ENCODE data around the gene REPS1. TPM values are rescaled to one million over a fixed set of nuclear protein-coding genes. Genes with fewer than 3 reads are reported as not detected.

REPS1 gene
- total and polyA plus RNA-seq, 9 donors, result 20.4 to 65.6 (median 41.0) TPM

GRCh38 chr6:139007428-139007827 is 19.4 kb upstream of the REPS1 start:
- intact Hi-C loops (cut with DNase I), result no loop called here
- H3K4me3 ChIP-seq, result no peak overlapping the region
- H3K9me3 ChIP-seq, result no peaks in the 10 kb centered on the region
- TF ChIP-seq EP300 (IDR thresholded peaks at IDR 0.05) (no peak), CTCF (IDR thresholded peaks at IDR 0.05) (no peak), POLR2A (IDR thresholded peaks at IDR 0.05) (no peak)
- no peak overlapping the region for H3K27ac ChIP-seq
- H3K27me3 ChIP-seq, result no peaks in the 10 kb centered on the region
- no peaks in the 10 kb centered on the region for H3K4me1 ChIP-seq (ENCODE audit: insufficient read depth)
- DNase-seq, result no peak
- no peaks in the 10 kb centered on the region for H3K36me3 ChIP-seq
- WGBS, 3 donors, result 95 to 100% (median 96%) methylated on average over 1 of the region's 1 CpG

GRCh38 chr6:139006477-139006876 is 18.4 kb upstream of the REPS1 start:
- H3K4me3 ChIP-seq, result no peak overlapping the region
- H3K9me3 ChIP-seq, result no peaks in the 10 kb centered on the region
- WGBS, 3 donors, result 35 to 40% (median 39%) methylated on average over 3 of the region's 3 CpGs
- intact Hi-C loops (cut with DNase I), result no loop called here
- H3K27me3 ChIP-seq, result no peaks in the 10 kb centered on the region
- H3K4me1 ChIP-seq (ENCODE audit: insufficient read depth), result no peaks in the 10 kb centered on the region
- DNase-seq, result no peak
- H3K36me3 ChIP-seq, result no peaks in the 10 kb centered on the region
- TF ChIP-seq CTCF (IDR thresholded peaks at IDR 0.05), result no peak
- no peak for TF ChIP-seq POLR2A (IDR thresholded peaks at IDR 0.05)
- TF ChIP-seq EP300 (IDR thresholded peaks at IDR 0.05), result no peak
- H3K27ac ChIP-seq, result no peak overlapping the region

GRCh38 chr6:139003751-139004150 is 15.7 kb upstream of the REPS1 start:
- Histone ChIP-seq H3K36me3 (no peaks in the 10 kb centered on the region), H3K27ac (no peak overlapping the region), H3K9me3 (no peaks in the 10 kb centered on the region), H3K4me3 (no peak overlapping the region), H3K4me1 (ENCODE audit: insufficient read depth) (no peaks in the 10 kb centered on the region), H3K27me3 (no peaks in the 10 kb centered on the region)
- intact Hi-C loops (cut with DNase I), result no loop called here
- TF ChIP-seq CTCF (IDR thresholded peaks at IDR 0.05) (no peak), POLR2A (IDR thresholded peaks at IDR 0.05) (no peak), EP300 (IDR thresholded peaks at IDR 0.05) (no peak)
- DNase-seq, result no peak

GRCh38 chr6:138999949-139000725 is 12.1 kb upstream of the REPS1 start:
- WGBS, 3 donors, result 67 to 75% (median 73%) methylated on average over 4 of the region's 4 CpGs
- Histone ChIP-seq H3K4me3 (no peak overlapping the region), H3K27me3 (no peaks in the 10 kb centered on the region), H3K27ac (no peak overlapping the region), H3K4me1 (ENCODE audit: insufficient read depth) (no peaks in the 10 kb centered on the region), H3K9me3 (no peaks in the 10 kb centered on the region), H3K36me3 (no peaks in the 10 kb centered on the region)
- intact Hi-C loops (cut with DNase I), result no loop called here
- TF ChIP-seq POLR2A (IDR thresholded peaks at IDR 0.05) (no peak), CTCF (IDR thresholded peaks at IDR 0.05) (no peak), EP300 (IDR thresholded peaks at IDR 0.05) (no peak)
- DNase-seq, result no peak

Measured in ovary (tissue), 9 donors.